Measurements from ENCODE around the gene RAB33B.
"Not testable (repeated sequence)": the region's sequence is repeated elsewhere in the genome, so short reads cannot be mapped to it uniquely, and the experiment has no call there.

The RAB33B gene

DNA sequence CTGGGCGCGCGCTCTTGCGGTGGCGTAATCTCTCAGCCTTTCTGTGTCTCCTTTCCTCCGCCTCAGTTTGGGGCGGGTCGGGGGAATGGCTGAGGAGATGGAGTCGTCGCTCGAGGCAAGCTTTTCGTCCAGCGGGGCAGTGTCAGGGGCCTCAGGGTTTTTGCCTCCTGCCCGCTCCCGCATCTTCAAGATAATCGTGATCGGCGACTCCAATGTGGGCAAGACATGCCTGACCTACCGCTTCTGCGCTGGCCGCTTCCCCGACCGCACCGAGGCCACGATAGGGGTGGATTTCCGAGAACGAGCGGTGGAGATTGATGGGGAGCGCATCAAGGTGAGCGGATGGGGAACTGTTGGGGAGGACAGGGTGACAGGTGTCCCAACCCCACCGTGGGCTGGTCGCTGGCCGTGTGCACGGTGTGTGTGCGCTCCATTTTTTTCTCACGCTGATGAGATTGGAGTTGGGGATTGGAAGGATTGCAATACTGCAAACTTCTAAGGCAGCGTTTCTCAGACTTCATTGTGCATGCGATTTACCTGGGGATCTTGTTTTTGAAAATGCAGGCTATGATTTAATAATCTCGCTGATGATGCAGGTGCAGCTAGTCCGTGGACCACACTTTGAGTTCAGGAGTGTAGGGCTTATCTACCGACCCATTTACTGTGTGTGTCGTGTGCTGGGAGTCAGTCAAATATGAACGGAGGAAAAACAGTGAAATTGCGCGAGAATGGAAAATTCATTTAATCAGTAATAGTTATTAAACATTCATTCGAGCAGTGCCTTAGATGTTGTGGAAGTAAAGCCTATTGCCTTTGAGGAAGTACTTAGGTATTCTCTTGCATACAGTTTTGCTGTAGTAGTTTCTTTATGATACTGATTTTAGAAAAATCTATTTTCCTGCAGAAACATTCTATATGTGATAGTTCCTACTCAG lies at the start of gene RAB33B:
TSS of gene RAB33B (plus strand) at position 11 of the 935 bp plus-strand sequence. CDS start at position 86, 75 bp downstream.
- DNase-seq, result no peak

DNA sequence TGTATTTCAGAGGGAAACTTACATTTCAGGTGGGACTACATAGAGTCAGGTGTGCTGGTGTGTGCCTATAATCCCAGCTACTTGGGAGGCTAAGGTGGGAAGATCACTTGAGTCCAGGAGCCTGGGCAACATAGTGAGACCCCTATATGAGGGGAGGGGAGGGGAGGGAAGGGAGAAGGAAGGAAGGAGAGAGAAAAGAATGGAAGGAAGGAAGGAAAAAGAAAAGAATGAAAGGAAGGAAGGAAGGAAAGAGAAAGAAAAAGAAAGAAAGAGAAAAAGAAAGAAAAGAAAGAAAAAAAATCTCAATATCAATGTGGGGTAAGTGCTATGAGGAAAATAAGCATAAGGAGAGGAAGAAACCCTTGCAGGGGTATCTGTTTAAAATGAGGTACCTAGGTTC lies 43.6 kb upstream of the RAB33B start:
- DNase-seq, result no peak

DNA sequence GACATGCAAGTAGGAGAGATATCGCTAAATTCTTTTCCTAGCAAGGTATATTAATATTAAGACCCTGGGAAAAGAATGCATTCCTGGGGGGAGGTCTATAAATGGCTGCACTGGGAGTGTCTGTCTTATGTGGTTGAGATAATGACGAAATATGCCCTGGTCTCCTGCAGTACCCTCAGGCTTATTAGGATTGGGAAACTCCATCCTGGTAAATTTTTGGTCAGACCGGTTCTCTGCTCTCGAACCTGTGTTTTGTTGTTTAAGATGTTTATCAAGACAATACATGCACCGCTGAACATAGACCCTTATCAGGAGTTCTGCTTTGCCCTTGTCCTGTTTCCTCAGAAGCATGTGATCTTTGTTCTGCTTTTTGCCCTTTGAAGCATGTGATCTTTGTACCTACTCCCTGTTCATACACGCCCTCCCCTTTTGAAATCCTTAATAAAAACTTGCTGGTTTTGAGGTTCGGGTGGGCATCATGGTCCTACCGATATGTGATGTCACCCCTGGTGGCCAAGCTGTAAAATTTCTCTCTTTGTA lies 39.2 kb upstream of the RAB33B start:
- DNase-seq, result not testable (repeated sequence)

DNA sequence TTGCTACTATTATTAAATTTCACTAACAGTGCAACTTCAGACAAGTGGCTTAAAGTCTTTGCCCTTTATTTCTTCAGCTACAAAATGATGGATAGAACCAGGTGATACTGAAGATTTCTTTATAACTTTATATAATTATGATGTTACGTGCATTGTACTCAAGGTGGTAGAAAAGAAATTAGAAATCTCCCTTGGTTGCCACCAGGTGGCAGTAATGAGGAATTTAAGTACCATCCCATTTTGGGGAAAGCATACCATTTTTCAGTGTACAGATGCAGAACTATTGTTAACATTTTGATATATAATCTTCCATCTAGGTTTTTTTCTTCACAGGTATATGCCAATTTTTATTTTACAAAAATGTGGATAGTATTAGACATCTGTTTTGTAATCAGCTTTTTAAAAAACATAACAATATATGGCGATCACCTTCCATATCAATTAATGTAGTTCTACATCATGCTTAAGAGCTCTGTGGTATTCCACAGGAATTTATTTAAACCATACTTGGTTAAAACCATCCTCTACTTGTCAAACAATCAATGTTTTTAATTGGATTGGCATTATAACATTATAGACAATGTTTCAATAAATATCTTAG lies 37.7 kb upstream of the RAB33B start:
- DNase-seq, result no peak

DNA sequence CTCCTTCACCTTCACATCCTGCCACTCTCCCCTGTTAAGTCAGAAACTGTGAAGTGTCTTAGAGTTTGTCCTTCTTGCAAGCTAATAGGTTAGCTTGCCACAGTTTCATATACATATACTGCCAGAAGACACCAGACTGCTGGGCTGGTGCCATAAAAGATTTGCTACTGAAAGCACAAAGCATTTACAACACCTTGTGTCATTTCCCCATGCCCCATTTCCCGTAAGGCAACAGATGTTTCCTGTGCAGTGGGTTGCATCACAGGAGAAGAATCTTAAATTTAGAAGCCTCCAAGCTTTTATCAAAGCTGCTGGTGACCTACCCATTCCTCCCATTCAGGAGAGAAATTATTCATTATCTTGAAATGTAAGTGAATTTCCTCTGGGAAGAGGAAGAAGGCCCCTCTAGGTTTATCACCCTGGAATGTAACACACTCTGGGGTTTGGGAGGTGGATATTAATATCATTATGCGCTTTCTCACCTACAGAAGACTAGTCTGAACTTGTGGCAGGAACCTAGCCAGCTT lies 34.5 kb upstream of the RAB33B start:
- DNase-seq, result no peak

DNA sequence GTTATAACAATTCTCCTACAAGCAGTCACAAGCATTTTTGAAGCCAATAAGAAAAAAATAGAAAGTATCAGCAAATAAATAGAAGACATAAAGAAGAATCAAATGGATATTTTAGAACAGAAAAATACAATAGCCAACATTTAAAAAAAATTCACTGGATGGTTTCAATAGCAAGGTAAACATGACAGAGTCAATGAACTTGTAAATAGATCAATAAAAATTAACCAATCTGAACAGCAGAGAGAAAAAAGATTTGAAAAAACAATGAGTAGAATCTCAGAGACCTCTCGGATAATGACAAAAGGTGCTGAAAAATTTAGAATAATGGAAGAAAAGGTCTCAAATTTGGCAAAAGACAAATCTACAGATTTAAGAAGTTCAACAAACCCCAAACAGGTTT lies 33.3 kb upstream of the RAB33B start:
- DNase-seq, result no peak

DNA sequence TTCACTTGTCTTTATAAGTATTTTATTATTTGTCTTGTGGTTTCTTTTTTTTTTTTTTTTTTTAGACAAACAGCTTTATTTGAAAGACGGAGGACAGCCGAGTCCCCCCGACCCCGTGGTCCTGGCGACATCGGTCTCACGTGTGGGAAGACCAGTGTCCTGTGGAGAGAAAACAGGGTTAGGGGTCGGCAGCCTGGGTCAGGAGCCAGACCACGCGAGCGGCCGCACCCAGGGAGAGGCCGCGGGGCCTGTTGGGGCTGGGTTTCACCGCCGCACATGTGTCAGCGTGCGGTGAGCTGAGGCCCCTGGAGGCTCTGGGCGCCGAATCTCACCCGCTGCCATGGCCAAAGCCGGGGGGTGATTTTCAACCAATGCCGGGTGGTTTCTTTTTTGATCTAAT lies 17.8 kb upstream of the RAB33B start:
- no peak for DNase-seq

DNA sequence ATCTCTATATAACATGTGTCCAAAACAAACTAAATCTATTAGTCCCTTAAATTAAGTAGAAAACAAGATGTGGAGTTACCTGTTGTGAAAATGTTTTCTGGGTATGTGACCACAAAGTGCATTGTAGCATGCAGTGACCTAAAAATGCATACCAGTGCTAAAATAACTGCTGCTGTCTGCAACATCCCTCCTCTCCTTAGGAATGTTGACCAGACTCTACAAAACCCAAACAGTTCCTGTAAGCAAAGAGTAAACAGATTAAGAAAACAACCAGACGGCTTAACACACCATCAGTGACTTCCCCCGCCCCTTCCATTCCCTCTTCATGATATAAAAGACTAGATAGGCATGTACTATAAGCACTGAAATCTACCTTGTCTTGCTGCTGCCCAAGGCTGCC lies 15.8 kb upstream of the RAB33B start:
- DNase-seq, result no peak

DNA sequence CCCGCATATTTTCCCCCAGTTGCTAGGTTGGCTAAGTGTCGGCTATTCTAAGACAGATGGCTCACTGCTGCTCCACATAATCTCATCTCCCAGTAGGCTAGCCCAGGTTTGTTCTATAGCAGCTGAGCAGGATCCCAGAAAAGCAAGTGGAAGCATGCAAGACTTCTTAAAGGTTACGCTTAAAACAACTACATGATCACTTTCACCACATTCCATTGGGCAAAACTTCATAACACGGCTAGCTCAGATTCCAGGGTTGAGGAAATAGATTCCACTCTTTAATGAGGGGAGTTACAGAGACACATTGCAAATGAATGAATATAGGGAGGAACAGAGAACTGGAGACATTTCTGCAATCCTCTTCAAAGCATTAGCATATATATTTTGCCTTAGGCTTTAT lies 12.9 kb upstream of the RAB33B start:
- DNase-seq, result no peak

DNA sequence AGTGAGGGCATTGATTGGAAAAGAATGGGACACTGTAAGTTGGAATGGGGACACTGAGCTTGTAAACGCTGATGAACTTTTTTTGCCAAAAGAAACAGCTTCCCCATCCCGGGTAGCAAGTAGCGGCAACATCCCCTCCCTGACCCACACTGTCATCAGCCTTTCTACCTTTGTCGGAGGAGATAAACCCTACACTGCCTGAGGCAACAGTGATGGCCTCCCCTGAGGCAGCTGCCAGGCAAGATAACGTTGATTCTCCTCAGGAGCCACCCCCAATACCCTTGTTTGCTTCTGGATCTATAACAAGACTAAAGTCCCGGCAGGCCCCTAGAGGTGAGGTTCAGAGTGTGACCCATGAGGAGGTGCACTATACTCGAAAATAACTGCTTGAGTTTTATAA lies 10.3 kb upstream of the RAB33B start:
- DNase-seq, result no peak

DNA sequence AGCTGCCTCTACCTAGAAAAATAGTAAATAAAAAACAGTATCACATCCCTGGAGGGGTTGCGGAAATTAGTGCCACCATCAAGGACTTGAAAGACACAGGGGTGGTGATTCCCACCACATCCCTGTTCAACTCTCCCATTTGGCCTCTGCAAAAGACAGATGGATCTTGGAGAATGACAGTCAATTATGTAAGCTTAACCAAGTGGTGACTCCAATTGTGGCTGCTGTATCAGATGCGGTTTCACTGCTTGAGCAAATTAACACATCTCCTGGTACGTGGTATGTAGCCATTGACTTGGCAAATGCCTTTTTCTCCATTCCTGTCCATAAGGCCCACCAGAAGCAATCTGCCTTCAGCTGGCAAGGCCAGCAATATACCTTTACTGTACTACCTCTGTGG lies 9.0 kb upstream of the RAB33B start:
- not testable (repeated sequence) for DNase-seq

DNA sequence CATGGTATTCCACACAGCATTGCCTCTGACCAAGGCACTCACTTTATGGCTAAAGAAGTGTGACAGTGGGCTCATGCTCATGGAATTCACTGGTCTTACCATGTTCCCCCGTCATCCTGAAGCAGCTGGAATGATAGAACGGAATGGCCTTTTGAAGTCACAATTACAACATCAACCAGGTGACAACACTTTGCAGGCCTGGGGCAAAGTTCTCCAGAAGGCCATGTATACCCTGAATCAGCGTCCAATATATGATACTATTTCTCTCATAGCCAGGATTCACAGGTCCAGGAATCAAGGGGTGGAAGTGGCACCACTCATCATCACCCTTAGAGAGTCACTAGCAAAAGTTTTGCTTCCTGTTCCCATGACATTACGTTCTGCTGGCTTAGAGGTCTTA lies 6.8 kb upstream of the RAB33B start:
- DNase-seq, result not testable (repeated sequence)

DNA sequence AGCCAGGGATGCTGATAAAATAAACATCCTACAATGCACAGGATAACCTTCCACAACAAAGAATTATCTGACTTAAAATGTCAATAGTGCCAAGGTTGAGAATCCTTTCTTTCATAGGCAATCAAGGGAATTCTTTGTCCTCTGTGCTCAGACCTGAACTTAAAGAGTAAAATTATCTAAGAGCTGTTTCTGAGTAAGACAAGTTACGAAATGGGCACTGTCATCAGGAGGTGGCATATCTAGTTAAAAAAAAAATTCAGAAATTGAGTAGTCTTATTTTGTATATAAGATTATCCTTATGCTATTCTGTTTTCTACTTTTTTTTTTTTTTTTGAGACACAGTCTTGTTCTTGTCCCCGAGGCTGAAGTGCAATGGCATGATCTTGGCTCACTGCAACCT lies 3.3 kb upstream of the RAB33B start:
- no peak for DNase-seq

DNA sequence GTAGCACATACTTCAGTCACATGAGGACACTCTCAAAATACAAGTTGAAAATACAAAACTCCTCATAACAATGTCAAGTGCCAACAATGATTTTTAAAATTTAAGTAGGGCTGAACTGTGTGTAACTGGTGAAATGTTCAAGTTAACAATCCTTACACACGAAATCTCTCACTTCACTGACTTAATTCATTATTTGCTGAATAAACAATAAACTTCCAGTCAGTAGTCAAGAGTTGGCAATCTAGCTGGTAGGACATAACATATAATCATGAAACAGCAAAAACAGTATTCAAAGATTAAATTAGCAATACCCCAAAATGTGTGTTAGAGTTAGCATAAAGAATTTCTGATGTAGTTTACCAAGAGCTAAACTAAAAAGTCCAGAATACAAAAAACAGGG lies 1.9 kb upstream of the RAB33B start:
- DNase-seq, result no peak

DNA sequence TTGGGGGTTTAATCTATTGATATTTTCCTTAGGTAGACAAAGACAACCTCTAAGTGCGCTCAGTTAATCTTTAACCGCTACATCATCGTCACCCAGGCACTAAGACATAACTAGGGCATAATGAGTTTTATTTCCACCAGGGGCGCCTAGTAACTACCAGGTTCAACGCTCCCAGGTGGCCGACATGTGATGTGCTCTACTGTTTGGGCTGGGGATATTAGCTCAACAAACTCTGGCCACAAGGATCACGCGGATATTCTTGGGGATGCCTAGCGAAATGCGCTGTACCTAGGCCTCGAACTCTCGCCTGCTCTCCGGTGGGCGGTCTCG lies 915 bp upstream of the RAB33B start:
- peak; percentile 45 for DNase-seq

DNA sequence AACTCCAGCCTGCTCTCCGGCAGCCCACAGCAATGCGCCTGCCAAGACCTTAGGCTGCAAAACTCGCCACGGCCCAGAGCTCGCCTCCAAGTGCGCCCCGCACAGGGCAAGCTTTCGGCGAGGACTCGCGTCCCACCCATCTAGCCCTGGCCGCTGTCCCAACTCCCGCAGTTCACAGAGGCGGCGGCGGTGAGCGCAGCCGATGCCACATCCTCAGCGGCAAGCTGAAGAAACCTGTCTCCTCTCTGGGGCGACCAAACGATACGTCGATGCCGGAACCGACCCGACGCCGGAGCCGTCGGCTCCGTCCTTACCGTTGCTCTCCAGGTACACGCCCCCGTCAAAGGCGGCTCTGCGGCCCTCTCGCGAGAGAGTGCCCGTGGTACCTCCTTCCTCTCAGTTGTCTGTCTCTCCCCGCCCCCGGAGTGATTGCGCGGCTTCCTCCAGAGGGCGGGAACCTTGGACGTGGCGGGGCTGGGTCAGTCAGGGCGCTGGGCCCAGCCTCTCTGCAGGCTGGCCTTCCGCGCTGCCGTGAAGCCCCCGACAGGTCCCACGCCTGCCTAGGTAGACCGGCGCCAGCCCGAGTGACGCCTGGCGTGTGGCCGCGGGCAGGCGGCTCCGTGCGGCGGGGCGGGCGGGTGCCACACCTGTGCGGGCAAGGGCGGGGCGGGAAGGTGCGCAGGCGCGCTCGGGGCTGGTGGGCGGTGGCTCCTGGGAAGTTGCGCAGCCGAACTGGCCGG lies 380 bp upstream of the RAB33B start:
- DNase-seq, result peak; percentile 88

DNA sequence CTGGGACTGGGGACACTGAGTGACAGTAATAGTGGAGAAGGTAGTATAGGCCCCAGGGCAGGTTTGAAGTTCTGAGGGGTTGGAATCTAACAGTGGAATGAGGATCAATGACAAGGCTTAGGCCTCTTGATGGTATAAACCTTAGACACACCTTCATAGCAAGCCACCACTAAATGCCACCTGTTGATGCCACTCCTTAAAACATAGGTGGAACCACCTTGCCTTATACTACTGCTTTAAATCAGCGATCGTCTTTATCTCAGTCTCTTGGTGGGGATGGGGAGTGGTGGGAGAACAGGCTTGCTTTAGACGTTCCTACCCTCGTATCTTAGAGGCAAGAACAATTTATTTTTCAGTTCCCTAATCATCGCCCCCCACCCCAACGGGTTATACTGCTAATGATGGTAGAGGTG lies 1.2 kb downstream of the RAB33B start:
- no peak for DNase-seq

DNA sequence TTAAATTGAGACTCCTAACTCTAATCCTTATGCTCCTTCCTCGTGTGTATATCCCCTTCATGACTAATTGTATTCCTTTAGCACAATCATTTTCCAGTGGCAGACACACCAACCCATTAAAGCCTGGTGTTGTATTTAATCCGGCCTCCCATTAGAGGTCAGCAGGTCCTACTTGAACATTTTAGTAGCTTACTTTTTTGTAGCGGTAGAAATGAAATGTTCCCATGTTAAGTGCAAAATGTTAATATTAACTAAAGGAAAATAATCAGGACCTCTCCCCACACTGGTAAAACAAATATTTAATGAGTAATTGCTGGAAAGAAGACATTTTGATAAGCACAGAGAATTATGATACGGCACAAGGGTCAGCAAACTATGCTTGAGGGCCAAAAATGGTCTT lies 3.4 kb downstream of the RAB33B start:
- DNase-seq, result no peak

DNA sequence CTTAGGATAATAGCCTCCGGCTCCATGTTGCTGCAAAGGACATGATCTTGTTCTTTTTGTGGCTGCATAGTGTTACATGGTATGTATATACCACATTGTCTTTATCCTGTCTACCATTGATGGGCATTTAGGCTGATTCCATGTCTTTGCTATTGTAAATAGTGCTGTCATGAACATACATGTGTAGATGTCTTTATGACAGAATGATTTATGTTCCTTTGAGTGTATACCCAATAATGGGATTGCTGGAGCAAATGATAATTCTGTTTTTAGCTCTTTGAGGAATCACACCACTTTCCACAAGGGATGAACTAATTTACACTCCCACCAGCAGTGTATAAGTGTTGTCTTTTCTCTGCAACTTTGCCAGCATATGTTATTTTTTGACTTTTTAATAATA lies 4.6 kb downstream of the RAB33B start:
- DNase-seq, result no peak

DNA sequence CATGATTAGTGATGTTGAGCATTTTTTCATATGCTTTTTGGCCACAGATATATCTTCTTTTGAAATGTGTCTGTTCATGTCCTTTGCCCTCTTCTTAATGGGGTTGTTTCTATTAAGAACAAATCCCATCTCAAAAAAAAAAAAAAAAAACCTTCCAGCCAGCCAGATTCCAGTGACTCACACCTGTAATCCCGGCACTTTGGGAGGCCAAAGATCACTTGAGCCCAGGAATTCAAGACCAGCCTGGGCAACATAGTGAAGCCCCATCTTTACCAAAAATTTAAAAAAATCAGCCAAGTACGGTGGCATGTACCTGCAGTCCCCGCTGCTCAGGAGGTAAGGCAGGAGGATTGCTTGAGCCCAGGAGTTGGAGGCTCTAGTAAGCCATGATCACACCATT lies 5.1 kb downstream of the RAB33B start:
- DNase-seq, result no peak

DNA sequence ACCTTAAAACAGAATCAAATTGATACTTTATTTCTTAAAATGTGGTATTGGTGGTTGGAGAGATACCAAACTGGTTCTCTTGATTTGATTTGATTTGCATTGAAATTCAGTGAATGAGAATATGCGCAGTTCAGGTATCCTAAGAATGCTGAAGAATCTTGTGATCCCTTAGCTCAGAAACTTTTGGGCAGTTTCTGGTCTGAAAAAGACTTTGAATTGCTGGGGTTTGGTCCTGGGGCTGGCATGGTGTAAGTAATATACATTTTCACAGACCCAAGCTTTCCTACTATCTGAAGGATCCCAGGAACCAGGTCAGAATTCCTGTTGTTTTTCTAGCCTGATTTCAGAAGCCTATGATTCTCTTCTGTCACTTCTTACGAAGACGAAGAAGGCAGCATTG lies 6.6 kb downstream of the RAB33B start:
- no peak for DNase-seq

DNA sequence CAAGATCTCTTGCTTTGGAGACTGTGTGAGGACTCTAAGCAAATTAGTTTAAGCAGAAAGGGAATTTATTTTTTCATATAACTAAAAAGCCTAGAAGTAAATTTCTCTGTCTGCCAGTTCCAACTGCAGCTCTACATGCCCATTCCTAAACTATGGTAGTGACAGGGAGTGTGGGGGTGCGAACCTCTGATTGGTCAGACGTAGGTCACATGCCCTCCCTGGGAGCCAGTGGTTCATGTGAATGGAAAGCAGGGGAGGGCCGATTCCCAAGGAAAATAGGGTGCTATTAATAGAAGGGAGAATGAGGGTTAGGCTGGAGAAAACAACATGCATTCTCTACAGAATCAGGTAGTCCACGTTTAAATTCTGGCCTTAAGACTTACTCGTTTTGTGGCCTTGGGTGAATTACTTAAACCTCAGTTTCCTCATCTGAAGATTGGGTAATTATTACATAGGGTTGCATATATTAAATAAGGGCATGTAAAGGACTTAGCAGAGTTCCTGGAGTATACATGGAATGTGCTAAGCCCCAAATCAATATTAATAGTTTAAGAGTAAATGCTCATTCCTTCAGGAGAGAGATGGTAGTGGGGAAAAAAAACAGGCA lies 7.2 kb downstream of the RAB33B start:
- DNase-seq, result no peak

DNA sequence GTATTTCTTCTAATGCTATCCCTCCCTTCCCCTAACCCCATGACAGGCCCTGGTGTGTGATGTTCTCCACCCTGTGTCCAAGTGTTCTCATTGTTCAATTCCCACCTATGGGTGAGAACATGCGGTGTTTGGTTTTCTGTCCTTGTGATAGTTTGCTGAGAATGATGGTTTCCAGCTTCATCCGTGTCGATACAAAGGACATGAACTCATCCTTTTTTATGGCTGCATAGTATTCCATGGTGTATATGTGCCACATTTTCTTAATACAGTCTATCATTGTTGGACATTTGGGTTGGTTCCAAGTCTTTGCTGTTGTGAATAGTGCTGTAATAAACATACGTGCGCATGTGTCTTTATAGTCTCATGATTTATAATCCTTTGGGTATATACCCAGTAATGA lies 10.6 kb downstream of the RAB33B start:
- not testable (repeated sequence) for DNase-seq

Measured in NCI-H1436 treated with DMSO at 0.1 percent for 48 hours (cell line).